ENCODE measurements around the gene SPOUT1. TPM values are rescaled to one million over a fixed set of nuclear protein-coding genes. Genes with fewer than 3 reads are reported as not detected.

The SPOUT1 gene
- total and polyA plus RNA-seq, 2 of the 13 experiments (the other 11 are each of a cell fraction or from before 2014, with no cell fraction given): 39.0 to 45.8 TPM

DNA sequence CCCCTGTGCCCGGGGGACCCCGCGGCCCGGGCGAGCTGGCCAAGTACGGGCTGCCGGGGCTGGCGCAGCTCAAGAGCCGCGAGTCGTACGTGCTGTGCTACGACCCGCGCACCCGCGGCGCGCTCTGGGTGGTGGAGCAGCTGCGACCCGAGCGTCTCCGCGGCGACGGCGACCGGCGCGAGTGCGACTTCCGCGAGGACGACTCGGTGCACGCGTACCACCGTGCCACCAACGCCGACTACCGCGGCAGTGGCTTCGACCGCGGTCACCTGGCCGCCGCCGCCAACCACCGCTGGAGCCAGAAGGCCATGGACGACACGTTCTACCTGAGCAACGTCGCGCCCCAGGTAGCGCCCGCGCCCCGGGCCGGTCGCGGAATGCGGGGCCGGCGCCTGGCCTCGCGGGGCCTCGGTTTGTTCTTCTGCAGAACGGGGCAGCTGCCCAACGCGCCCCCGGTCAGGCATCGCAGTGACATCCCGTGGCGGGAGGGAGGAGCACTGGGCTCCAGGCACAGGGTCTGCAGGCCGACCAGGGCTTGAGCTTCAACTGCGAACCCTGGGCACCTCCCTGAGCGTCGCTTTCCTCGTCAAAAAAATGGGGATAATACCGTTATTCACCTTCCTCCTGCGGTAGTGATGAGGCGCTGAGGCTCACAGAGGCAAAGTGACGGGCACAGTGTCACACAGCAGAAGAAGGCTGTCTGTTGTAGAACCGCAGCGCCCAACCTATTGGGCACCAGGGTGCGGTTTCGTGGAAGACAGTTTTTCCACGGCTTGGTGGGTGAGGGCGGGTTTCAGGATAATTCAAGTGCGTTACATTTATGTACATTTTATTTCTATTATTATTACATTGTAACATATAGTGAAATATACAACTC, 10.5 kb downstream of the SPOUT1 start (continued):
- TF ChIP-seq ZNF563 (CRISPR knock-in tag; IDR thresholded peaks at IDR 0.05) (peak; percentile 89), ZNF34 (CRISPR knock-in tag; IDR thresholded peaks at IDR 0.05; ENCODE audit: borderline replicate concordance) (0 out of 2 replicates have a peak, but pooled peaks have one; percentile 34), RXRB (CRISPR knock-in tag; IDR thresholded peaks at IDR 0.05; ENCODE audit: borderline replicate concordance) (0 out of 2 replicates have a peak, but pooled peaks have one; percentile 16), MYC (CRISPR knock-in tag; IDR thresholded peaks at IDR 0.05; ENCODE audit: borderline replicate concordance) (peak; percentile 41; the same call in 1 of the 2 replicates), SP2 (CRISPR knock-in tag; IDR thresholded peaks at IDR 0.05) (peak; percentile 32; the same call in 1 of the 2 replicates), SRSF4 (IDR thresholded peaks at IDR 0.05; ENCODE audit: low read depth, low read length, poor library complexity, severe bottlenecking) (no peak), FOXA1 (IDR thresholded peaks at IDR 0.05) (no peak), FOXA1 (CRISPR knock-in tag; IDR thresholded peaks at IDR 0.05) (no peak), CAMTA2 (CRISPR knock-in tag; IDR thresholded peaks at IDR 0.05; ENCODE audit: borderline replicate concordance) (peak; percentile 75; the same call in 1 of the 2 replicates)
- TF ChIP-seq, protein P1, sequence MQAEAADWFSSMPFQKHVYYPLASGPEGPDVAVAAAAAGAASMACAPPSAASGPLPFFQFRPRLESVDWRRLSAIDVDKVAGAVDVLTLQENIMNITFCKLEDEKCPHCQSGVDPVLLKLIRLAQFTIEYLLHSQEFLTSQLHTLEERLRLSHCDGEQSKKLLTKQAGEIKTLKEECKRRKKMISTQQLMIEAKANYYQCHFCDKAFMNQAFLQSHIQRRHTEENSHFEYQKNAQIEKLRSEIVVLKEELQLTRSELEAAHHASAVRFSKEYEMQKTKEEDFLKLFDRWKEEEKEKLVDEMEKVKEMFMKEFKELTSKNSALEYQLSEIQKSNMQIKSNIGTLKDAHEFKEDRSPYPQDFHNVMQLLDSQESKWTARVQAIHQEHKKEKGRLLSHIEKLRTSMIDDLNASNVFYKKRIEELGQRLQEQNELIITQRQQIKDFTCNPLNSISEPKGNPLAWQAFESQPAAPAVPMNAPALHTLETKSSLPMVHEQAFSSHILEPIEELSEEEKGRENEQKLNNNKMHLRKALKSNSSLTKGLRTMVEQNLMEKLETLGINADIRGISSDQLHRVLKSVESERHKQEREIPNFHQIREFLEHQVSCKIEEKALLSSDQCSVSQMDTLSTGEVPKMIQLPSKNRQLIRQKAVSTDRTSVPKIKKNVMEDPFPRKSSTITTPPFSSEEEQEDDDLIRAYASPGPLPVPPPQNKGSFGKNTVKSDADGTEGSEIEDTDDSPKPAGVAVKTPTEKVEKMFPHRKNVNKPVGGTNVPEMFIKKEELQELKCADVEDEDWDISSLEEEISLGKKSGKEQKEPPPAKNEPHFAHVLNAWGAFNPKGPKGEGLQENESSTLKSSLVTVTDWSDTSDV (CRISPR knock-in tag; IDR thresholded peaks at IDR 0.05): 0 out of 2 replicates have a peak, but pooled peaks have one; percentile 59
- TF ChIP-seq, protein P2, sequence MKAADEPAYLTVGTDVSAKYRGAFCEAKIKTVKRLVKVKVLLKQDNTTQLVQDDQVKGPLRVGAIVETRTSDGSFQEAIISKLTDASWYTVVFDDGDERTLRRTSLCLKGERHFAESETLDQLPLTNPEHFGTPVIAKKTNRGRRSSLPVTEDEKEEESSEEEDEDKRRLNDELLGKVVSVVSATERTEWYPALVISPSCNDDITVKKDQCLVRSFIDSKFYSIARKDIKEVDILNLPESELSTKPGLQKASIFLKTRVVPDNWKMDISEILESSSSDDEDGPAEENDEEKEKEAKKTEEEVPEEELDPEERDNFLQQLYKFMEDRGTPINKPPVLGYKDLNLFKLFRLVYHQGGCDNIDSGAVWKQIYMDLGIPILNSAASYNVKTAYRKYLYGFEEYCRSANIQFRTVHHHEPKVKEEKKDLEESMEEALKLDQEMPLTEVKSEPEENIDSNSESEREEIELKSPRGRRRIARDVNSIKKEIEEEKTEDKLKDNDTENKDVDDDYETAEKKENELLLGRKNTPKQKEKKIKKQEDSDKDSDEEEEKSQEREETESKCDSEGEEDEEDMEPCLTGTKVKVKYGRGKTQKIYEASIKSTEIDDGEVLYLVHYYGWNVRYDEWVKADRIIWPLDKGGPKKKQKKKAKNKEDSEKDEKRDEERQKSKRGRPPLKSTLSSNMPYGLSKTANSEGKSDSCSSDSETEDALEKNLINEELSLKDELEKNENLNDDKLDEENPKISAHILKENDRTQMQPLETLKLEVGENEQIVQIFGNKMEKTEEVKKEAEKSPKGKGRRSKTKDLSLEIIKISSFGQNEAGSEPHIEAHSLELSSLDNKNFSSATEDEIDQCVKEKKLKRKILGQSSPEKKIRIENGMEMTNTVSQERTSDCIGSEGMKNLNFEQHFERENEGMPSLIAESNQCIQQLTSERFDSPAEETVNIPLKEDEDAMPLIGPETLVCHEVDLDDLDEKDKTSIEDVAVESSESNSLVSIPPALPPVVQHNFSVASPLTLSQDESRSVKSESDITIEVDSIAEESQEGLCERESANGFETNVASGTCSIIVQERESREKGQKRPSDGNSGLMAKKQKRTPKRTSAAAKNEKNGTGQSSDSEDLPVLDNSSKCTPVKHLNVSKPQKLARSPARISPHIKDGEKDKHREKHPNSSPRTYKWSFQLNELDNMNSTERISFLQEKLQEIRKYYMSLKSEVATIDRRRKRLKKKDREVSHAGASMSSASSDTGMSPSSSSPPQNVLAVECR (CRISPR knock-in tag; IDR thresholded peaks at IDR 0.05; ENCODE audit: borderline replicate concordance): 0 out of 2 replicates have a peak, but pooled peaks have one; percentile 31
- TF ChIP-seq, protein P3, sequence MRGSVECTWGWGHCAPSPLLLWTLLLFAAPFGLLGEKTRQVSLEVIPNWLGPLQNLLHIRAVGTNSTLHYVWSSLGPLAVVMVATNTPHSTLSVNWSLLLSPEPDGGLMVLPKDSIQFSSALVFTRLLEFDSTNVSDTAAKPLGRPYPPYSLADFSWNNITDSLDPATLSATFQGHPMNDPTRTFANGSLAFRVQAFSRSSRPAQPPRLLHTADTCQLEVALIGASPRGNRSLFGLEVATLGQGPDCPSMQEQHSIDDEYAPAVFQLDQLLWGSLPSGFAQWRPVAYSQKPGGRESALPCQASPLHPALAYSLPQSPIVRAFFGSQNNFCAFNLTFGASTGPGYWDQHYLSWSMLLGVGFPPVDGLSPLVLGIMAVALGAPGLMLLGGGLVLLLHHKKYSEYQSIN (CRISPR knock-in tag; IDR thresholded peaks at IDR 0.05; ENCODE audit: borderline replicate concordance): no peak
- TF ChIP-seq, protein P4, sequence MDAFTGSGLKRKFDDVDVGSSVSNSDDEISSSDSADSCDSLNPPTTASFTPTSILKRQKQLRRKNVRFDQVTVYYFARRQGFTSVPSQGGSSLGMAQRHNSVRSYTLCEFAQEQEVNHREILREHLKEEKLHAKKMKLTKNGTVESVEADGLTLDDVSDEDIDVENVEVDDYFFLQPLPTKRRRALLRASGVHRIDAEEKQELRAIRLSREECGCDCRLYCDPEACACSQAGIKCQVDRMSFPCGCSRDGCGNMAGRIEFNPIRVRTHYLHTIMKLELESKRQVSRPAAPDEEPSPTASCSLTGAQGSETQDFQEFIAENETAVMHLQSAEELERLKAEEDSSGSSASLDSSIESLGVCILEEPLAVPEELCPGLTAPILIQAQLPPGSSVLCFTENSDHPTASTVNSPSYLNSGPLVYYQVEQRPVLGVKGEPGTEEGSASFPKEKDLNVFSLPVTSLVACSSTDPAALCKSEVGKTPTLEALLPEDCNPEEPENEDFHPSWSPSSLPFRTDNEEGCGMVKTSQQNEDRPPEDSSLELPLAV (CRISPR knock-in tag; conservative IDR thresholded peaks at IDR 0.05; ENCODE audit: low read depth): no peak
- TF ChIP-seq, protein P5, sequence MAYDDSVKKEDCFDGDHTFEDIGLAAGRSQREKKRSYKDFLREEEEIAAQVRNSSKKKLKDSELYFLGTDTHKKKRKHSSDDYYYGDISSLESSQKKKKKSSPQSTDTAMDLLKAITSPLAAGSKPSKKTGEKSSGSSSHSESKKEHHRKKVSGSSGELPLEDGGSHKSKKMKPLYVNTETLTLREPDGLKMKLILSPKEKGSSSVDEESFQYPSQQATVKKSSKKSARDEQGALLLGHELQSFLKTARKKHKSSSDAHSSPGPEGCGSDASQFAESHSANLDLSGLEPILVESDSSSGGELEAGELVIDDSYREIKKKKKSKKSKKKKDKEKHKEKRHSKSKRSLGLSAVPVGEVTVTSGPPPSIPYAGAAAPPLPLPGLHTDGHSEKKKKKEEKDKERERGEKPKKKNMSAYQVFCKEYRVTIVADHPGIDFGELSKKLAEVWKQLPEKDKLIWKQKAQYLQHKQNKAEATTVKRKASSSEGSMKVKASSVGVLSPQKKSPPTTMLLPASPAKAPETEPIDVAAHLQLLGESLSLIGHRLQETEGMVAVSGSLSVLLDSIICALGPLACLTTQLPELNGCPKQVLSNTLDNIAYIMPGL (CRISPR knock-in tag; IDR thresholded peaks at IDR 0.05; ENCODE audit: borderline replicate concordance in 1 of 2, low read depth in 1 of 2): peak in 1 of 2 experiments; percentile 44; a peak in 2 of 4 replicates
